HG03354 (cell line): Measurements from ENCODE around the gene OR51V1.
"Not testable (repeated sequence)": the region's sequence is repeated elsewhere in the genome, so short reads cannot be mapped to it uniquely, and the experiment has no call there.

ENCODE experiments used
- ATAC-seq: cut with Tn5 transposase; IDR thresholded peaks from one replicate; pipeline ENCODE4 v1.9.1; 2021; ENCODE audit warnings: mild to moderate bottlenecking; ENCODE audit not compliant: unreplicated experiment, poor library complexity, severe bottlenecking

The OR51V1 gene, protein sequence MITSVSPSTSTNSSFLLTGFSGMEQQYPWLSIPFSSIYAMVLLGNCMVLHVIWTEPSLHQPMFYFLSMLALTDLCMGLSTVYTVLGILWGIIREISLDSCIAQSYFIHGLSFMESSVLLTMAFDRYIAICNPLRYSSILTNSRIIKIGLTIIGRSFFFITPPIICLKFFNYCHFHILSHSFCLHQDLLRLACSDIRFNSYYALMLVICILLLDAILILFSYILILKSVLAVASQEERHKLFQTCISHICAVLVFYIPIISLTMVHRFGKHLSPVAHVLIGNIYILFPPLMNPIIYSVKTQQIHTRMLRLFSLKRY

DNA sequence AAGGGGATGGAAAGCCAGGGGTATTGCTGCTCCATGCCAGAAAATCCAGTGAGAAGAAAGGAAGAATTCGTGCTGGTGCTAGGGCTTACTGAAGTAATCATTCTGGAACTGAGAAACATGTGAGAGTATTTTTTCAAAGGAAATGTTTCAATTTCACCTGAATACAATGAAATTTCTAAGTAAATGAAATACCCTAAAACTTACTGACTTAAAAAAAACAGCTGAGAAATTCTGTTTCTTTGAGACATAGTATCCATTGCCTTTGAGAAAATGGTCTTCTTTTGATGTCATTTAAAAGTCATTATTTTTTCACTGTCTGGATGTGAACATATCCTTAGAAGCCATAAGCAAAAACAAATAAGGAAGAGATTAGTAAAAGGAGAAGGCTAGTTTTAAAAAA is at the start of gene OR51V1:
Gene OR51V1, minus strand, starts transcription at position 101 of the 400 bp plus-strand sequence. Its CDS starts 0 bp downstream, at position 101.
- no peak for ATAC-seq

- not testable (repeated sequence) for ATAC-seq
Measured at GRCh38 chr11:5249807-5250396, 49.4 kb upstream of the OR51V1 start, which contains the start of gene HBG1. HBG1 (minus strand) TSS chr11:5249857; CDS start chr11:5249804, 53 bp downstream.

GRCh38 chr11:5248498-5248897 is 48.0 kb upstream of the OR51V1 start:
- not testable (repeated sequence) for ATAC-seq

GRCh38 chr11:5247472-5248192 is 47.1 kb upstream of the OR51V1 start:
- no peak for ATAC-seq

DNA sequence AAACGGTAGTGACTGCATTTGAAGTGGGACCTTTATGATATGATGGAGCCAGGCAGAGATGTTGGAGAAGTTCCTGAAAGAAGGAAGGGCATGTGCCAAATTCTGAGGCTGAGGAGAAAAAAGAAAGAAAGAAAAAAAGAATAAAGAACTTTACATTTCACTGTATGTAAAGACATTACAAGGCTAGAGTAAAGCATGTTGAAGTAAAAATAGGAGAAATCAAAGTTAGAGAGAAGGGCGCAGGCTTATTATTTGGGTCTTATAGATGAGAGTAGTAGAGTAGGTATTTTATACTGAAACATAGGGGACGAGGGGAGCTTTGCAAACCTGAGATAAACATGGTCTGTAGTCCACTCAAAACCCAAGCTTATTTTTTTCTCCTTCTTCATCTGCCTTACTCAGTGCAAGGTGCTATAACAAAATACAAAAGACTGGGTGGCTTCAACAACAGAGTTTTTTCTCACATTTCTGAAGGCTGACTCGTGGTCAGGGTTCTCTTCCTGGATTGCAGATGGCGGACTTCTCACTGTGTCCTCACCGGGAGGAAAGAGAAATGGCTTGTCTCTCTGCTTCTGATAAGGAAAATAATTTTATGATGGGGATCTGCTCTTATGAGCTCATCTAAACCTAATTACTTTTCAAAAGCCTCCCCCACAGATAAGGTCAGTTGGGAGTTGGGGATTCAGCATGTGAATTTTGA is 46.4 kb upstream of the OR51V1 start:
- ATAC-seq, result no peak

DNA sequence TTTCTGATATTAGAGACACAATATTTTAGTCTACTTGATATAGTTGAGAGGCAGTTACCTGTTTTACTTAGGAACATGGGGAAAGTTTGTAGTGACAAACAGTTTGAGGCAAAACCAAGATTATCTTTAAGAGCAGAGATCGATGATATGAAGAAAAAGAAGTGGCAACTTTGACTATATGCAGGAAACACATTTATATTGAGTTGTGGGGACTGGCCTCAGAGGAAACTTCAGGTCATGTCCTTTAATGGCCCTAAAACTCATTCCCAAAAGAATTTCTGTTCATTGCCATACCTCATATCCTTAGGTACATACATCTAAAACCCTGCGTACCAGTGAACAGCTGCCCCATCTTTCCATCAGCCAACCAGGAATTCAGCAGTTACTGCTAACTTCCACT is 44.7 kb upstream of the OR51V1 start:
- ATAC-seq, result no peak

- ATAC-seq, result no peak
Measured at GRCh38 chr11:5243816-5244180, 43.3 kb upstream of the OR51V1 start.

DNA sequence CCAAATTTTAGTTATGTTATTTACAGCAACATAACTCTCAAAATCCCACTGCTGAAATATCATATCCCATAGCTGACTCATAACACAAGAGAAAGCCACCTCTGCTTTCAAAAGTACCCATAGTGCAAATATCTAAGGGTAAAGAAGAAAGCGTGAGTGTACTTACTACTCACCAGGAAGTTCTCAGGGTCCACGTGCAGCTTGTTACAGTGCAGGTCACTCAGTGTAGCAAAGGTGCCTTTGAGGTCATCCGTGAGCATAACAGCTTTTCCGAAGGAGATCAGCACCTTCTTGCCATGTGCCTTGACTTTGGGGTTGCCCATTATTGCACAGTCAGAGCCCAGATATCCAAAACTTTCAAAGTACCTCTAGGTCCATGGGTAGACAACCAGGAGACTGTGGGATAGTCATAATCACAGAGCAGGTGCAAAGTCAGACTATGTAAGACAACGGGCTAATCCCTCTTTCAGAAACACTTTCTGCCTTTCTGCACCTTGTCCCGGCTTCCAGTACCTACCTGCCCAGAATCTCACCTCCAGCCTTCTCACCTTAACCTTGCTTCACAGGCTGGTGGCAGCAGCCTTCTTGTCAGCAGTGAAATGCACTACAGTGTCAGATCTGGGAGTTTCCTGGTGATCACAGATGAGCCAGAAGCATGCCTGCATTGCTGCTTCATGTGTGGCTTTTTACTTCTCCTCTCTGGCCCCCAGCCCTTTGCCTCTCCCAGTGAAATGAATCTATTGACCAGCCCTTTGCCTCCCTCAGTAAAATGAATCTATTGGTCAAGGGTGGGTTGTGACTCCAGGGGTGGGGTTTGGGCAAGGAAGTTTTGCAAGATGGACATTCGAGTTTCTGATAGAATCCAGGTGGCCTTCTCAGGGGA is 42.7 kb upstream of the OR51V1 start:
- ATAC-seq, result no peak

DNA sequence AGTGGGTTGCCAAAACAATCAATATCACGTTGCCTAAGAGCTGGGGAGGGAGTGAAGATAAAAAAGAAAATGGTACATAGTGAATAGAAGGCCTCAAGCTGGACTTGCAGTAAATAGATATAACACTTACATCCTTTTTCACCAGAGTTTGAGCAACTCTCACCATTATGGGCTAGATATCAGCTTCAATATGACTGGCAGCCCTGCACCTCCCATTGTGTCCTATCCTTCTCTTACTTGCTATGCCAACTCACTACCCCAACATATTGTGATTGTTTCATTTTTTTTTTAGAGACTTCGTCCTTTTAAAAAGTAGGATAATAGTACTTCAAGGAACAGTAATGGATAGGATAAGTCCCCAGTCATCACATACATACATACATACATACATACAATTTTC is 41.7 kb upstream of the OR51V1 start:
- ATAC-seq, result no peak

DNA sequence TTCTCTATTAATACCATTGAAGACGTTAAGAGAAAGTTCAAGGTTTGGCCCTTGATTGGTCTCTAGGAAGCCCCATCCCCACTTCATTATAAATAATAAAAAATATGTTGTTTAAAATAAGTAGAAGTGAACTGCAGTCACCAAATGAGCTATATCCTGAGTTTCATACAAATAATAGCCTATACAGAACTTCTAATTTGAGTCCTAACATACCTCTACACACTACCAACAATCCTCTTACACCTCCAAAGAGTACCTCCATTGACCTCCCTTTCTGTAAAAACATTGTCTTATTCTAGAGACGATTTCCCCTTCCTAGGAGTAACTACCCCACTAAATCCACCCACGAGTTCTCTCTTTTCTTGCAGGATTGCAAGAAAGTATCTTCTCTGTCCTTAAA is 41.0 kb upstream of the OR51V1 start:
- ATAC-seq, result no peak

- no peak for ATAC-seq
Measured at GRCh38 chr11:5240458-5240857, 40.0 kb upstream of the OR51V1 start.

- ATAC-seq, result no peak
Measured at GRCh38 chr11:5240056-5240455, 39.6 kb upstream of the OR51V1 start.

DNA sequence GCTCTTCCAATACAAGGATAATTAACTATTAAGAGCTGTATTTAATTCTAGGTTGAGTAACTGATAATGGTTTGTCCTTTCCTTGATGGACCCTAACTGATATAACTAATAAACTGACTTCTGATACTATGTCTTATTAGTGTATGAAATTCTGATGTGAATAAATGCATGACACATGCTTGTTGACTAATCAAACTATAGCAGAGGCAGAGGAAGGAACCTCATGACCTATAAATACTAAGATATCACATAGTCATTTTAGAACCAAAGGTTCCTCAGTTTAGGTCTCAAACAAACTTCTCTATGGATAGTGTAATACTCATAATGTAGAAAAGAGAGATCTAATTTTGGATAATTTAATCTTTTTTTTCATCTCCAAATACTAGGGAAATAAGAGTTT is 38.6 kb upstream of the OR51V1 start:
- no peak for ATAC-seq

DNA sequence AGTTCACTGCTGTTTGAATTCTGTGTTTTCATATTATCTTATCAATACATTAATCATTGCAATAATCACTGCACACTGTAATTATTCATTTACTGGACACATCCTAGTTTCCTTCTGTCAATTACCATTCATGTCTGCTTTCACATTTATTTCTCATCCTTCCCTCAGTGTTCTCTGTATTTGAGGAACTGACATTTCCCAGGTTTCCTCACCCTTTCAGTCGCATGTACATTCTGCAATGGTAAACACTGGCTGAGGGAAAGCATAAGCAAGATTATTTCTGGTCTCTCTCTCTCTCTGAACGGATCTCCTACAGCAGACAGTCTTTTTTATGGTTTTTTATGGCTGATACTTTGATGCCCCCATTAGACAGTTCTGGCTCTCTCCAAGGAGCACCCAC is 38.0 kb upstream of the OR51V1 start:
- ATAC-seq, result no peak

- ATAC-seq, result no peak
Measured at GRCh38 chr11:5237420-5237819, 36.9 kb upstream of the OR51V1 start.

DNA sequence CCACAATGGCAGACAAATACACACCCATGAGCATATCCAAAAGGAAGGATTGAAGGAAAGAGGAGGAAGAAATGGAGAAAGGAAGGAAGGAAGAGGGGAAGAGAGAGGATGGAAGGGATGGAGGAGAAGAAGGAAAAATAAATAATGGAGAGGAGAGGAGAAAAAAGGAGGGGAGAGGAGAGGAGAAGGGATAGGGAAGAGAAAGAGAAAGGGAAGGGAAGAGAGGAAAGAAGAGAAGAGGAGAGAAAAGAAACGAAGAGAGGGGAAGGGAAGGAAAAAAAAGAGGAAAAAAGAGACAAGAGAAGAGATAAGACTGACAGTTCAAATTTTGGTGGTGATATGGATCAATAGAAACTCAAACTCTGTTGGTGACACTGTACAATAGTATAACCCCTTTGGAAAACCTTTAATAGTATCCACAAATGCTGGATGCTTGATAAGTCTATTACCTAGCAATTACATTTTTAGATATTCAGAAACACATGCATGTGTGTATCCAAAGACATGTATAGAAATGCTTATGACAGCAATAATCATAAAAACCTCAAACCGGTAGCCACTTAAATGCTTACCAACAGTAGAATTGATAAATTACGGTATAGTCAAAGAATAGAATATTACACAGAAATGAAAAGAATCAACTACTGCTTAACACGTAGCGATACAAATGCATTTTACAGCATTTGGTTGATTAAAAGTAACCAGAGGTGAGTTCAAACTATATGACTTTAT is 35.0 kb upstream of the OR51V1 start:
- no peak for ATAC-seq

DNA sequence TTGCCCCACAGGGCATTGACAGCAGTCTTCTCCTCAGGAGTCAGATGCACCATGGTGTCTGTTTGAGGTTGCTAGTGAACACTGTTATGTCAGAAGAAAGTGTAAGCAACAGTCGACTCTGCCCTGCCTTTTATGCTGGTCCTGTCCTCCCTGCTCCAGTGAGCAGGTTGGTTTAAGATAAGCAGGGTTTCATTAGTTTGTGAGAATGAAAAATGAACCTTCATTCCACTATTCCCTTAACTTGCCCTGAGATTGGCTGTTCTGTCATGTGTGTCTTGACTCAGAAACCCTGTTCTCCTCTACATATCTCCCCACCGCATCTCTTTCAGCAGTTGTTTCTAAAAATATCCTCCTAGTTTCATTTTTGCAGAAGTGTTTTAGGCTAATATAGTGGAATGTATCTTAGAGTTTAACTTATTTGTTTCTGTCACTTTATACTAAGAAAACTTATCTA is 33.9 kb upstream of the OR51V1 start, which contains the start of gene HBD:
Gene HBD, minus strand, starts transcription at position 103 of the 454 bp plus-strand sequence. Its CDS starts 50 bp downstream, at position 53.
- ATAC-seq, result peak; percentile 85

DNA sequence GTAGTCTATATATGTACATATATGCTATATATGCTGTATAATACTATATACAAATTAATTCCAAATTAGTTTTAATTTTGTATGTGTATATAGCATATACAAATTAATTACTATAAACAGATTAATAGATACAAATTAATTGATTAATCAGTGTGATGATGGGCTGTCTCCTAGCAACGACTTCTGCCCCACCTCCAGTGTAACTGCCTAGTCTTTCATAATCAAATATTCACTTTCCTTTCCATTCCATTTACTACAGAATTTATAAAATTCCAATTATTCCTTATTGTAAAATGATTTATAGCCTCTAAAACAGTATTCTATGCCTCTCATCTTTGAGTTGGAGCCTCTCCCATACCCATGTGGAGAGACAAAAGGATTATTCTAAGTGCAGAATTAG is 32.8 kb upstream of the OR51V1 start:
- ATAC-seq, result no peak

GRCh38 chr11:5232821-5233220 is 32.3 kb upstream of the OR51V1 start:
- no peak for ATAC-seq
